Testis (tissue), 3 donors: ENCODE data around the gene TNNT1. TPM values are rescaled to one million over a fixed set of nuclear protein-coding genes. Genes with fewer than 3 reads are reported as not detected.
A peak's percentile ranks its signal among the peaks of the same experiment; 100 is the strongest.

Source experiments
- DNase-seq: peaks from one replicate; pipeline ENCODE4 v3.0.0-alpha.2; 2019
- H3K27ac ChIP-seq, 2 donors: fragments of 200-600 bp; sonication (generic); one replicate each; pipeline ENCODE4 v1.5.1; 2019
- H3K27me3 ChIP-seq: fragments of 200-600 bp; sonication (generic); one replicate; pipeline ENCODE4 v1.5.1; 2019
- H3K36me3 ChIP-seq: fragments of 200-600 bp; sonication (generic); one replicate; pipeline ENCODE4 v1.5.1; 2017; ENCODE audit warnings: low read depth; ENCODE audit errors: missing control alignments
- H3K4me1 ChIP-seq: fragments of 200-600 bp; sonication (generic); one replicate; pipeline ENCODE4 v1.5.1; 2019
- H3K4me3 ChIP-seq, 2 donors: fragments of 200-600 bp; sonication (generic); one replicate each; pipeline ENCODE4 v1.5.1; 2017 to 2019
- H3K9me3 ChIP-seq: fragments of 200-600 bp; sonication (generic); one replicate; pipeline ENCODE4 v1.5.1; 2017
- POLR2A ChIP-seq: fragments of 450-650 bp; IDR thresholded peaks from one replicate; pipeline ENCODE4 v1.6.1; 2017; ENCODE audit warnings: antibody characterized with exemption, mild to moderate bottlenecking, moderate library complexity
- WGBS, 2 donors: methylation state at CpG; one replicate each; pipeline ENCODE4 v1.1.5; 2018; 5-methylcytosine and 5-hydroxymethylcytosine counted together
- intact Hi-C: fragments of 100-400 bp; cut with DNase I; formaldehyde crosslinking; loops from one replicate; pipeline ENCODE4 v1.15.1; 2023; ENCODE audit warnings: low total_unique reads
- polyA plus RNA-seq: library from polyadenylated mRNA; stranded (reverse); fragments of 350-450 nt; fragmentation: Illumina TruSeq; extraction: RNeasy Lipid Tissue Mini Kit (QIAGEN cat#74804); gene quantifications from one replicate; pipeline ENCODE4 v1.2.3, GENCODE V29; 2014; ENCODE audit warnings: low read depth, low replicate concordance; ENCODE audit not compliant: insufficient read depth
- total RNA-seq, 2 donors: library from RNA; depleted of rRNA; stranded (reverse); fragments of >200 nt; gene quantifications; one replicate each; pipeline ENCODE4 v1.2.3, GENCODE V29; 2016
- TF ChIP-seq, protein P1 (sequence below), 3 experiments: fragments of 450-650 bp in 2 of 3; fragments of 200-600 bp in 1 of 3; sonication (generic) in 1 of 3; IDR thresholded peaks; one replicate each; pipeline ENCODE4 v1.5.1; 2016 to 2019; ENCODE audit warnings: antibody characterized with exemption in 3 of 3, mild to moderate bottlenecking in 2 of 3, moderate library complexity in 1 of 3

Gene TNNT1
- total and polyA plus RNA-seq, 3 donors from 2014 or later: 13.0 to 84.0 (median 14.5) TPM

DNA sequence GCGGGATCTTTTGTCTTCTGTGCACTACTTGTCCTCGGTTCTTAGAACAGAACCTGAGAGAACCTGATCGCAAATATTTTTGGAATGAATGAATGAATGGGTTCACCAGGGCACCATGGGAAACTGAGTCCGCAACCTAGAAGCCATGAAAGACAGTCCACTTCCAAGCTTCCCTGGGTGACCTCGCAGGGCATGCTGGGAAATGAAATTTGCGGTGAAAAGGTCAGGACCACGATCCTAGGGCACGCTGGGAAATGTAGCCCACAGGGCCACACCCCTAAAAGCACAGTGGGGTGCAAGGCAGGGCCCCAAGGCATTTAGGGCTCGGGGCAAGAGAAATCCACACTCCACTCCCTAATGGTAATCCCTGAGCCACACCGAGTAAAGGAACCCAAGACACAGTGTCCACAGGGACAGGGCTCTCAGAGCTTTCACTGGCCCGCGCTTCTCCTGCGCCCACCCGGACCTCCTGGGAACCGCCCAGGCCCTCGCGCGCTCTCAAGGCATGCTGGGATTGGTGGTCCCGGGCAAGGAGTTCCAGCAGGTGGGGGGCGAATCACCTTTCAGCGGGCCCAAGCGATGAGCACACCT is 30.5 kb downstream of the TNNT1 start:
- TF ChIP-seq, protein P1, sequence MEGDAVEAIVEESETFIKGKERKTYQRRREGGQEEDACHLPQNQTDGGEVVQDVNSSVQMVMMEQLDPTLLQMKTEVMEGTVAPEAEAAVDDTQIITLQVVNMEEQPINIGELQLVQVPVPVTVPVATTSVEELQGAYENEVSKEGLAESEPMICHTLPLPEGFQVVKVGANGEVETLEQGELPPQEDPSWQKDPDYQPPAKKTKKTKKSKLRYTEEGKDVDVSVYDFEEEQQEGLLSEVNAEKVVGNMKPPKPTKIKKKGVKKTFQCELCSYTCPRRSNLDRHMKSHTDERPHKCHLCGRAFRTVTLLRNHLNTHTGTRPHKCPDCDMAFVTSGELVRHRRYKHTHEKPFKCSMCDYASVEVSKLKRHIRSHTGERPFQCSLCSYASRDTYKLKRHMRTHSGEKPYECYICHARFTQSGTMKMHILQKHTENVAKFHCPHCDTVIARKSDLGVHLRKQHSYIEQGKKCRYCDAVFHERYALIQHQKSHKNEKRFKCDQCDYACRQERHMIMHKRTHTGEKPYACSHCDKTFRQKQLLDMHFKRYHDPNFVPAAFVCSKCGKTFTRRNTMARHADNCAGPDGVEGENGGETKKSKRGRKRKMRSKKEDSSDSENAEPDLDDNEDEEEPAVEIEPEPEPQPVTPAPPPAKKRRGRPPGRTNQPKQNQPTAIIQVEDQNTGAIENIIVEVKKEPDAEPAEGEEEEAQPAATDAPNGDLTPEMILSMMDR (IDR thresholded peaks at IDR 0.05): no peak
- TF ChIP-seq POLR2A: no peak
- 20 to 24% methylated on average over 21 to 22 of the region's 22 CpGs for WGBS, 2 donors
- intact Hi-C loops: no loop called here

DNA sequence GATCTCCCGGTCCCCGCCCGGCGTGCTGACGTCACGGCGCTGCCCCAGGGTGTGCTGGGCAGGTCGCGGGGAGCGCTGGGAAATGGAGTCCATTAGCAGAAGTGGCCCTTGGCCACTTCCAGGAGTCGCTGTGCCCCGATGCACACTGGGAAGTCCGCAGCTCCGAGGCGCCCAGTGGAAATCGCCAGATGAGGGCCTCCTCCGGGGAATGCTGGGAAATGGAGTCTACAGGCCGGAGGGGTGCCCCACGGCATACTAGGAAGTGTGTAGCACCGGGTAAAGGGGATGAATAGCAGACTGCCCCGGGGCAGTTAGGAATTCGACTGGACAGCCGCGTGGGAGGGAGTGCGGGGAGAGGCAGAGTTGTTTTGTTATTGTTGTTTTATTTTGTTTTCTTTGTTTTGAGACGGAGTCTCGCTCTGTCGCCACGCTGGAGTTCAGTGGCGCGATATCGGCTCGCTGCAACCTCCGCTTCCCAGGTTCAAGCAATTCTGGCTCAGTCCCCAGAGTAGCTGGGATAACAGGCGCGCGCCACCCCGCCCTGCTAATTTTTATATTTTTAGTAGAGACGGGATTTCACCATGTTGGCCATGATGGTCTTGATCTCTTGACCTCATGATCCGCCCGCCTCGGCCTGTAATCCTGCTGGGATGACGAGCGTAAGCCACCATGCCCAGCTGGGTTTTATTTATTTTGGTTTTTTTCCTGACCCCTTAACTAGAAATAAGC is 31.2 kb downstream of the TNNT1 start:
- H3K4me3 ChIP-seq: peak overlapping the region; percentile 67 to 72
- H3K36me3 ChIP-seq: no peaks in the 10 kb centered on the region
- 0 to 1% methylated on average over 34 to 43 of the region's 44 CpGs for WGBS, 2 donors
- TF ChIP-seq POLR2A: no peak
- TF ChIP-seq, protein P1 (IDR thresholded peaks at IDR 0.05): peak in 1 of 3 experiments; percentile 10
- H3K27me3 ChIP-seq: no peaks in the 10 kb centered on the region
- peaks cover 31% of the 10 kb centered on the region for H3K4me1 ChIP-seq
- H3K9me3 ChIP-seq: no peaks in the 10 kb centered on the region
- H3K27ac ChIP-seq: peak overlapping the region; percentile 67 to 84
- intact Hi-C loops: no loop called here
- peak; percentile 99 for DNase-seq

More for the DNA sequence above, 30.5 kb downstream of the TNNT1 start:
- no peaks in the 10 kb centered on the region for H3K36me3 ChIP-seq
- peak overlapping the region; percentile 67 to 72 for H3K4me3 ChIP-seq
- H3K9me3 ChIP-seq: no peaks in the 10 kb centered on the region
- peak; percentile 83 for DNase-seq
- H3K27ac ChIP-seq: peak overlapping the region in 1 of 2 donors; percentile 84
- H3K4me1 ChIP-seq: peaks cover 24% of the 10 kb centered on the region
- H3K27me3 ChIP-seq: no peaks in the 10 kb centered on the region

DNA sequence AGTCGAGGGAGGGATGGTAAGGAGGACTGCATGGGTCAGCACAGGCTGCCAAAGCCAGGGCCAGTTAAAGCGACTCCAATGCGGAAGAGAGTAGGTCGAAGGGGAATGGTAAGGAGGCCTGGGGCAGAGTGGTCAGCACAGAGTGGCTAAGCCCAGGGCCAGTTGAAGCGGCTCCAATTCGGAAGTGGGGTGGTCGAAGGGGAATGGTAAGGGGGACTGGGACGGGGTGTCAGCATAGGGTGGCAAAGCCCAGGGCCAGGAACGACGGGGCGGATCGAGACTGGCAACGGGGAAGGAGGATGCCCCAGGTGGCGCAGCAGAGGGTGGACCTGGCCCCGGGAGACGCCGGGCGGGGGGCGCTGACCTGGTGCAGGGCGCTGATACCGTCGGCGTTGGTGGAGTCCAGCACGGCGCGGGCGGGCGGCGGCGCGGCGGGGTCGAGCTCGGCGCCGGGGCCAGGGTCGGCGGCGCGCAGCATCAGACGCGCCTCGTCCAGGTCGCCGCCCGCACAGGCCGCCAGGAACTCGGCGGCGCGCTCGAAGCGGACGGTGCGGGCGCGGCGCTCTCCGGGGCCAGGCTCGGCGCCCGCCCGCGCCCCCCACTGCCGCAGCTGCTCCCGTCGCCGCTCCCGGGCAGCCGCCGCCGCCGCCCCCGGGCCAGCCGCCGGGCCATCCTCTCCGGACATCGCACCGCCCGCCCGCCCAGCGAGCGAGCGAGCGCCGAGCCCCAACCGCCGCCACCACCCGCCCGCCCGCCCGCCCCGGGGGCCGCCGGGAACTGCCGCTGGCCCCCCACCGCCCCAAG is 31.9 kb downstream of the TNNT1 start, which contains the start of gene PPP1R12C:
TSS of gene PPP1R12C (minus strand) at position 779 of the 804 bp plus-strand sequence. CDS start at position 685, 94 bp downstream.
- no peak for DNase-seq
- Histone ChIP-seq H3K27me3 (no peaks in the 10 kb centered on the region), H3K27ac (peak within 1 kb of the TSS; percentile 68 to 84), H3K4me3 (peak within 1 kb of the TSS; percentile 68 to 72), H3K4me1 (peaks cover 34% of the 10 kb centered on the region), H3K9me3 (no peaks in the 10 kb centered on the region), H3K36me3 (no peaks in the 10 kb centered on the region)
- TF ChIP-seq POLR2A: no peak
- TF ChIP-seq, protein P1 (IDR thresholded peaks at IDR 0.05): no peak
- WGBS, 2 donors: 0% methylated on average over 13 to 25 of the region's 97 CpGs
- intact Hi-C loops: no loop called here

DNA sequence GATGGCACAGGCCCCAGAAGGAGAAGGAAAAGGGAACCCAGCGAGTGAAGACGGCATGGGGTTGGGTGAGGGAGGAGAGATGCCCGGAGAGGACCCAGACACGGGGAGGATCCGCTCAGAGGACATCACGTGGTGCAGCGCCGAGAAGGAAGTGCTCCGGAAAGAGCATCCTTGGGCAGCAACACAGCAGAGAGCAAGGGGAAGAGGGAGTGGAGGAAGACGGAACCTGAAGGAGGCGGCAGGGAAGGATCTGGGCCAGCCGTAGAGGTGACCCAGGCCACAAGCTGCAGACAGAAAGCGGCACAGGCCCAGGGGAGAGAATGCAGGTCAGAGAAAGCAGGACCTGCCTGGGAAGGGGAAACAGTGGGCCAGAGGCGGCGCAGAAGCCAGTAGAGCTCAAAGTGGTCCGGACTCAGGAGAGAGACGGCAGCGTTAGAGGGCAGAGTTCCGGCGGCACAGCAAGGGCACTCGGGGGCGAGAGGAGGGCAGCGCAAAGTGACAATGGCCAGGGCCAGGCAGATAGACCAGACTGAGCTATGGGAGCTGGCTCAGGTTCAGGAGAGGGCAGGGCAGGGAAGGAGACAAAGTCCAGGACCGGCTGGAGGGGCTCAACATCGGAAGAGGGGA is 32.7 kb downstream of the TNNT1 start:
- intact Hi-C loops: no loop called here
- H3K4me3 ChIP-seq: peak overlapping the region; percentile 68 to 72
- H3K4me1 ChIP-seq: peaks cover 34% of the 10 kb centered on the region
- no peaks in the 10 kb centered on the region for H3K27me3 ChIP-seq
- DNase-seq: peak; percentile 79
- TF ChIP-seq POLR2A: no peak
- TF ChIP-seq, protein P1 (IDR thresholded peaks at IDR 0.05): no peak
- WGBS, 2 donors: 0 to 2% methylated on average over 25 of the region's 25 CpGs
- H3K27ac ChIP-seq: peak overlapping the region; percentile 68 to 79
- H3K36me3 ChIP-seq: no peaks in the 10 kb centered on the region
- no peaks in the 10 kb centered on the region for H3K9me3 ChIP-seq
